GM18511 (cell line): Measurements from ENCODE around the gene ETFB.

Experiments used
- ATAC-seq: cut with Tn5 transposase; IDR thresholded peaks from one replicate; pipeline ENCODE4 v1.9.1; 2021; ENCODE audit warnings: mild to moderate bottlenecking, moderate library complexity; ENCODE audit not compliant: unreplicated experiment

ETFB gene

GRCh38 chr19:51297406-51297805, 68.8 kb downstream of the ETFB start:
- ATAC-seq = no peak

- ATAC-seq = no peak
Observed at GRCh38 chr19:51296336-51297093, 69.7 kb downstream of the ETFB start.

DNA sequence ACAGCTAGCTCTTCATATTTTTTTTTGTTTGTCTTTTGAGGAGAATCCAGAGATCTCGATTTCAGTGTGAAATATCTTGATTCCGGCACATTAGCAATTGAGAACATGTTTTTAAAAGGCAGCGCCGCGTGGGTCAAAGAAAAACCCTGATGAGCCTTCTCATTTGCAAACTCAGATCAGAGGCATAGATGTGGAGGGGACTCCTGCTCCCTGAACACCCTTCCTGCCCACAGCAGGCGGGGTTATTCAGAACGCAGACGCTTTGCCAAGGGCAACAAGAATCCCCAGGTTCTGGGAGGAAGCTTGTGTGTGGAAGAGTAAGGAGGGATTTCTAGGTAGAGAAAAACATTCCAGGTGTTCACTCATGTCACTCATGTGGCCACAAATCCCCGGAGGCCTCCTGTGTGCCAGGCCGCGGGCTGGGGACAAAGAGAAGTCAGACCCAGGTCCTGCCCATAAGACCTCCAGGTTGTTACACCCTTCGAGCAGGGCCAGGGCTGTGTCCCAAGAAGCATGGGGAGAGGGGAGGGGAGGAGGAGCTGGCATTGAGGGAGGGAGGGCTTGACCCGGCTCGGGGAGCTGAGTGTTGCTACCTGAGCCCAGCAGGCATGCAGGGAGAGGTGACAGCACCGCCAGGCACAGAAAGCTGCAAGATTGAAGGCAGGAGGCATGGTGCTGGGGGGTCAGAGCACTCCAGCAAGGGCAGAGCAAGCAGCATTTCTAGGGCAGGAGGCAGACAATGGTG, 70.6 kb downstream of the ETFB start:
- ATAC-seq = no peak
